ENCODE data around the gene NUDT6. TPM values are rescaled to one million over a fixed set of nuclear protein-coding genes. Genes with fewer than 3 reads are reported as not detected.
A peak's percentile ranks its signal among the peaks of the same experiment; 100 is the strongest.

NUDT6 gene
- total and polyA plus RNA-seq, 7 experiments from 2014 or later = 0.82 to 7.4 (median 2.4) TPM

- Mint-ChIP-seq H3K9me3 (peaks cover 0 to 3% (median 0%) of the 10 kb centered on the region in 11 donors), H3K27me3 (no peaks in the 10 kb centered on the region), H3K4me1 (peaks cover 0 to 10% (median 4%) of the 10 kb centered on the region in 7 donors), H3K4me3 (no peak overlapping the region), H3K36me3 (peaks cover 10 to 49% (median 17%) of the 10 kb centered on the region in 5 donors), H3K27ac (no peak overlapping the region)
- ChIA-PET POLR2A (no interaction called here), CTCF (no interaction called here)
- DNase-seq (no peak), ATAC-seq (no peak)
- Histone ChIP-seq H3K27me3 (ENCODE audit: control insufficient read depth in 2 of 2, insufficient read depth in 2 of 2, low read length in 2 of 2) (no peaks in the 10 kb centered on the region), H3K9me3 (ENCODE audit: control insufficient read depth in 2 of 3, low read length in 3 of 3) (no peaks in the 10 kb centered on the region), H3K4me3 (ENCODE audit: low read length) (no peak overlapping the region), H3K4me1 (ENCODE audit: control insufficient read depth in 2 of 2, insufficient read depth in 2 of 2, low read length in 2 of 2) (no peaks in the 10 kb centered on the region), H3K27ac (ENCODE audit: low read depth, low read length) (no peak overlapping the region), H3K36me3 (ENCODE audit: control insufficient read depth in 2 of 3, insufficient read depth in 3 of 3, low read length in 3 of 3) (no peaks in the 10 kb centered on the region)
- intact Hi-C loops (cut with micrococcal nuclease) = no loop called here
Observed at GRCh38 chr4:122959981-122960610, 37.7 kb upstream of the NUDT6 start.

GRCh38 chr4:122959441-122959840 is 37.0 kb upstream of the NUDT6 start:
- H3K4me1 Mint-ChIP-seq = peaks cover 0 to 10% (median 4%) of the 10 kb centered on the region in 7 donors
- no peak overlapping the region for H3K4me3 Mint-ChIP-seq
- ChIA-PET CTCF (no interaction called here), POLR2A (no interaction called here)
- Histone ChIP-seq H3K4me3 (ENCODE audit: low read length) (no peak overlapping the region), H3K4me1 (ENCODE audit: control insufficient read depth in 2 of 2, insufficient read depth in 2 of 2, low read length in 2 of 2) (no peaks in the 10 kb centered on the region), H3K27me3 (ENCODE audit: control insufficient read depth in 2 of 2, insufficient read depth in 2 of 2, low read length in 2 of 2) (no peaks in the 10 kb centered on the region), H3K27ac (ENCODE audit: low read depth, low read length) (no peak overlapping the region), H3K9me3 (ENCODE audit: control insufficient read depth in 2 of 3, low read length in 3 of 3) (no peaks in the 10 kb centered on the region), H3K36me3 (ENCODE audit: control insufficient read depth in 2 of 3, insufficient read depth in 3 of 3, low read length in 3 of 3) (no peaks in the 10 kb centered on the region)
- intact Hi-C loops (cut with micrococcal nuclease) = no loop called here
- H3K27ac Mint-ChIP-seq = peak overlapping the region in 1 of 9 donors; percentile 59
- no peaks in the 10 kb centered on the region for H3K27me3 Mint-ChIP-seq
- peaks cover 10 to 52% (median 19%) of the 10 kb centered on the region in 5 donors for H3K36me3 Mint-ChIP-seq
- H3K9me3 Mint-ChIP-seq = no peaks in the 10 kb centered on the region
- no peak for DNase-seq
- ATAC-seq = no peak

GRCh38 chr4:122958505-122958904 is 36.1 kb upstream of the NUDT6 start:
- H3K4me1 Mint-ChIP-seq = peaks cover 0 to 10% (median 4%) of the 10 kb centered on the region in 7 donors
- Histone ChIP-seq H3K4me3 (ENCODE audit: low read length) (no peak overlapping the region), H3K36me3 (ENCODE audit: control insufficient read depth in 2 of 3, insufficient read depth in 3 of 3, low read length in 3 of 3) (peaks cover 0 to 6% (median 0%) of the 10 kb centered on the region in 3 experiments), H3K4me1 (ENCODE audit: control insufficient read depth in 2 of 2, insufficient read depth in 2 of 2, low read length in 2 of 2) (no peaks in the 10 kb centered on the region), H3K27me3 (ENCODE audit: control insufficient read depth in 2 of 2, insufficient read depth in 2 of 2, low read length in 2 of 2) (no peaks in the 10 kb centered on the region), H3K9me3 (ENCODE audit: control insufficient read depth in 2 of 3, low read length in 3 of 3) (no peaks in the 10 kb centered on the region), H3K27ac (ENCODE audit: low read depth, low read length) (no peak overlapping the region)
- intact Hi-C loops (cut with micrococcal nuclease) = no loop called here
- no peak for ATAC-seq
- no peaks in the 10 kb centered on the region for H3K27me3 Mint-ChIP-seq
- H3K9me3 Mint-ChIP-seq = no peaks in the 10 kb centered on the region
- peaks cover 9 to 56% (median 25%) of the 10 kb centered on the region in 5 donors for H3K36me3 Mint-ChIP-seq
- no peak for DNase-seq
- POLR2A ChIA-PET = no interaction called here
- CTCF ChIA-PET = no interaction called here
- H3K4me3 Mint-ChIP-seq = no peak overlapping the region
- H3K27ac Mint-ChIP-seq = no peak overlapping the region

GRCh38 chr4:122953924-122954323 is 31.5 kb upstream of the NUDT6 start:
- no peak overlapping the region for H3K27ac ChIP-seq (ENCODE audit: low read depth, low read length)
- H3K27me3 Mint-ChIP-seq = no peaks in the 10 kb centered on the region
- no peak overlapping the region for H3K27ac Mint-ChIP-seq
- H3K4me1 Mint-ChIP-seq = peaks cover 0 to 6% (median 0%) of the 10 kb centered on the region in 7 donors
- H3K4me1 ChIP-seq (ENCODE audit: control insufficient read depth in 2 of 2, insufficient read depth in 2 of 2, low read length in 2 of 2) = no peaks in the 10 kb centered on the region
- H3K9me3 ChIP-seq (ENCODE audit: control insufficient read depth in 2 of 3, low read length in 3 of 3) = no peaks in the 10 kb centered on the region
- H3K36me3 Mint-ChIP-seq = peaks cover 27 to 81% (median 44%) of the 10 kb centered on the region in 5 donors
- POLR2A ChIA-PET = no interaction called here
- peaks cover 0 to 40% (median 3%) of the 10 kb centered on the region in 3 experiments for H3K36me3 ChIP-seq (ENCODE audit: control insufficient read depth in 2 of 3, insufficient read depth in 3 of 3, low read length in 3 of 3)
- intact Hi-C loops (cut with micrococcal nuclease) = no loop called here
- ATAC-seq (no peak), DNase-seq (no peak)
- no peaks in the 10 kb centered on the region for H3K27me3 ChIP-seq (ENCODE audit: control insufficient read depth in 2 of 2, insufficient read depth in 2 of 2, low read length in 2 of 2)
- no peak overlapping the region for H3K4me3 Mint-ChIP-seq
- no peak overlapping the region for H3K4me3 ChIP-seq (ENCODE audit: low read length)
- CTCF ChIA-PET = no interaction called here
- no peaks in the 10 kb centered on the region for H3K9me3 Mint-ChIP-seq

- Mint-ChIP-seq H3K36me3 (peaks cover 27 to 85% (median 48%) of the 10 kb centered on the region in 5 donors), H3K27ac (no peak overlapping the region), H3K4me1 (peaks cover 0 to 6% (median 0%) of the 10 kb centered on the region in 7 donors), H3K4me3 (no peak overlapping the region), H3K27me3 (no peaks in the 10 kb centered on the region), H3K9me3 (no peaks in the 10 kb centered on the region)
- ChIA-PET CTCF (no interaction called here), POLR2A (no interaction called here)
- Histone ChIP-seq H3K36me3 (ENCODE audit: control insufficient read depth in 2 of 3, insufficient read depth in 3 of 3, low read length in 3 of 3) (peaks cover 0 to 51% (median 3%) of the 10 kb centered on the region in 3 experiments), H3K27ac (ENCODE audit: low read depth, low read length) (no peak overlapping the region), H3K9me3 (ENCODE audit: control insufficient read depth in 2 of 3, low read length in 3 of 3) (no peaks in the 10 kb centered on the region), H3K27me3 (ENCODE audit: control insufficient read depth in 2 of 2, insufficient read depth in 2 of 2, low read length in 2 of 2) (no peaks in the 10 kb centered on the region), H3K4me1 (ENCODE audit: control insufficient read depth in 2 of 2, insufficient read depth in 2 of 2, low read length in 2 of 2) (no peaks in the 10 kb centered on the region), H3K4me3 (ENCODE audit: low read length) (no peak overlapping the region)
- intact Hi-C loops (cut with micrococcal nuclease) = no loop called here
- no peak for ATAC-seq
- DNase-seq = no peak
Observed at GRCh38 chr4:122952028-122952427, 29.6 kb upstream of the NUDT6 start.

- H3K4me3 ChIP-seq (ENCODE audit: low read length) = no peak overlapping the region
- Mint-ChIP-seq H3K9me3 (no peaks in the 10 kb centered on the region), H3K4me3 (no peak overlapping the region), H3K4me1 (peaks cover 0 to 7% (median 0%) of the 10 kb centered on the region in 7 donors), H3K27me3 (no peaks in the 10 kb centered on the region), H3K27ac (no peak overlapping the region), H3K36me3 (peaks cover 18 to 79% (median 64%) of the 10 kb centered on the region in 5 donors)
- CTCF ChIA-PET = no interaction called here
- no peak overlapping the region for H3K27ac ChIP-seq (ENCODE audit: low read depth, low read length)
- ATAC-seq (no peak), DNase-seq (no peak)
- peaks cover 0 to 47% (median 3%) of the 10 kb centered on the region in 3 experiments for H3K36me3 ChIP-seq (ENCODE audit: control insufficient read depth in 2 of 3, insufficient read depth in 3 of 3, low read length in 3 of 3)
- intact Hi-C loops (cut with micrococcal nuclease) = no loop called here
- no peaks in the 10 kb centered on the region for H3K27me3 ChIP-seq (ENCODE audit: control insufficient read depth in 2 of 2, insufficient read depth in 2 of 2, low read length in 2 of 2)
- H3K4me1 ChIP-seq (ENCODE audit: control insufficient read depth in 2 of 2, insufficient read depth in 2 of 2, low read length in 2 of 2) = peaks cover 0 to 6% of the 10 kb centered on the region in 2 donors
- POLR2A ChIA-PET = no interaction called here
- no peaks in the 10 kb centered on the region for H3K9me3 ChIP-seq (ENCODE audit: control insufficient read depth in 2 of 3, low read length in 3 of 3)
Observed at GRCh38 chr4:122948671-122949070, 26.3 kb upstream of the NUDT6 start.

GRCh38 chr4:122946142-122946541 is 23.7 kb upstream of the NUDT6 start:
- H3K36me3 ChIP-seq (ENCODE audit: control insufficient read depth in 2 of 3, insufficient read depth in 3 of 3, low read length in 3 of 3) = peaks cover 0 to 32% (median 3%) of the 10 kb centered on the region in 3 experiments
- H3K4me3 ChIP-seq (ENCODE audit: low read length) = no peak overlapping the region
- H3K9me3 Mint-ChIP-seq = peaks cover 0 to 3% (median 0%) of the 10 kb centered on the region in 11 donors
- no peaks in the 10 kb centered on the region for H3K9me3 ChIP-seq (ENCODE audit: control insufficient read depth in 2 of 3, low read length in 3 of 3)
- H3K4me3 Mint-ChIP-seq = no peak overlapping the region
- H3K36me3 Mint-ChIP-seq = peaks cover 12 to 65% (median 44%) of the 10 kb centered on the region in 5 donors
- ATAC-seq = no peak
- POLR2A ChIA-PET = no interaction called here
- no peak overlapping the region for H3K27ac Mint-ChIP-seq
- DNase-seq = no peak
- no peak overlapping the region for H3K27ac ChIP-seq (ENCODE audit: low read depth, low read length)
- intact Hi-C loops (cut with micrococcal nuclease) = no loop called here
- no peaks in the 10 kb centered on the region for H3K27me3 ChIP-seq (ENCODE audit: control insufficient read depth in 2 of 2, insufficient read depth in 2 of 2, low read length in 2 of 2)
- peaks cover 0 to 7% (median 0%) of the 10 kb centered on the region in 7 donors for H3K4me1 Mint-ChIP-seq
- CTCF ChIA-PET = no interaction called here
- H3K4me1 ChIP-seq (ENCODE audit: control insufficient read depth in 2 of 2, insufficient read depth in 2 of 2, low read length in 2 of 2) = peaks cover 0 to 6% of the 10 kb centered on the region in 2 donors
- no peaks in the 10 kb centered on the region for H3K27me3 Mint-ChIP-seq

Measured in naive thymus-derived CD4-positive, alpha-beta T cell (primary cell).